Activated CD4-positive, alpha-beta T cell treated with anti-CD3 and anti-CD28 coated beads, Interleukin-2, amount 10 ng/mL, durations not matched to agents 7 days and 5 days (primary cell): Measurements from ENCODE around the gene DAD1. TPM values are rescaled to one million over a fixed set of nuclear protein-coding genes. Genes with fewer than 3 reads are reported as not detected.
"Not testable (repeated sequence)": the region's sequence is repeated elsewhere in the genome, so short reads cannot be mapped to it uniquely, and the experiment has no call there.

Source experiments
- CTCF ChIA-PET: fragments of 350-600 bp; sonication (Branson Sonifier 250); formaldehyde crosslinking; loops from one replicate; lab custom pipeline; 2021; ENCODE audit warnings: antibody characterized with exemption; lab: Charles Lee
- POLR2A ChIA-PET: fragments of 350-600 bp; sonication (Branson Sonifier 250); formaldehyde crosslinking; loops from one replicate; lab custom pipeline; 2021; ENCODE audit warnings: antibody characterized with exemption; lab: Charles Lee
- DNase-seq: peaks from one replicate; pipeline ENCODE4 v3.0.0-alpha.2; 2020
- H3K27ac Mint-ChIP-seq: one replicate; pipeline ENCODE4 v1.8.0; 2021; ENCODE audit warnings: mild to moderate bottlenecking, moderate library complexity, mixed read lengths
- H3K27me3 Mint-ChIP-seq: one replicate; pipeline ENCODE4 v1.8.0; 2021; ENCODE audit warnings: mixed read lengths
- H3K36me3 Mint-ChIP-seq: one replicate; pipeline ENCODE4 v1.8.0; 2021; ENCODE audit warnings: low read depth, mixed read lengths
- H3K4me1 Mint-ChIP-seq: one replicate; pipeline ENCODE4 v1.8.0; 2021; ENCODE audit warnings: mixed read lengths
- H3K4me3 Mint-ChIP-seq: one replicate; pipeline ENCODE4 v1.8.0; 2021; ENCODE audit warnings: mild to moderate bottlenecking, moderate library complexity, mixed read lengths
- H3K9me3 Mint-ChIP-seq: one replicate; pipeline ENCODE4 v1.8.0; 2021; ENCODE audit warnings: mixed read lengths
- total RNA-seq, 2 experiments: library from RNA; stranded (reverse); gene quantifications; one replicate each; pipeline ENCODE4 v1.2.3, GENCODE V29; 2021

The DAD1 gene
- total RNA-seq, 2 experiments from 2014 or later: 169 to 233 TPM

DNA sequence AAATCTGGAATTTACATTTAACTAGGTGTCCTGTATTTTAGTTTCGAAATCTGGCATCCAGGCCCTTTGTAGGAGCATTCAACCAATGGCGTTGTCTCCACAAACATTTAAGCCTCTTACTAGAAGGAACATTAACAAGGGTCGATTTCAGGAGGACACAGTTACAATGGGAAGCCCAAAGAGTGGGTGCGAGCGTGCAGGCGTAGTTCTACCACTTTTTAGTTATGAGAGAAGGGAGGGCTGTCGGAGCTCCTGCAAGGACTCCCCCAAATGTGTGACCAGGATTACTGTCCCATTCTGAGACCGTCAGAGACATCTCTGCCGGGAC, 8.7 kb upstream of the DAD1 start:
- H3K9me3 Mint-ChIP-seq: no peaks in the 10 kb centered on the region
- peaks cover 39% of the 10 kb centered on the region for H3K4me1 Mint-ChIP-seq
- ChIA-PET CTCF (interaction anchor here (0.8 to 3.4 kb wide), 8 partner anchors 10 to 389 kb away, joined by 3 to 28 read pairs (median 4); no protein-coding TSS in a partner anchor), POLR2A (no interaction called here)
- peaks cover 10% of the 10 kb centered on the region for H3K36me3 Mint-ChIP-seq
- peaks cover 4% of the 10 kb centered on the region for H3K27me3 Mint-ChIP-seq
- H3K27ac Mint-ChIP-seq: peak overlapping the region; percentile 73
- H3K4me3 Mint-ChIP-seq: peak overlapping the region; percentile 89
- no peak for DNase-seq

DNA sequence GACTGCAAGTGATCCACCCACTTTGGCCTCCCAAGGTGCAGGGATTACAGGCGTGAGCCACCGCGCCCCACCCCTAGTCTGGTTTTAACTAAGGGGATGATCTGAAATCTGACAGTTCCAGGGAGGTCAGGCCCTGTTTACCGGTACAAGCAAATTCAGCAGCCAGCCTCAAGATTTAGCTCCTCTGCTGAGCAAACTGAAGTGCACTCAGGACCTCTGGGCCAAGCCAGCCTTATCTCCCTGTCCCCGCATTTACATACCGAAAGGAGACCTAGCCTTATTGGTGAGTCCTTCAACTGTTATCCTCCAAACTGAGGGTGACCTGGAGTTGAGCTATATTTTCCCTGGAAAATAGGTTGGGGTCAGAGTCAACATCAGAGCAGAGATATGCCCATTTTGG, 8.2 kb upstream of the DAD1 start:
- Mint-ChIP-seq H3K27ac (no peak overlapping the region), H3K4me1 (peaks cover 39% of the 10 kb centered on the region), H3K27me3 (peaks cover 4% of the 10 kb centered on the region), H3K36me3 (peaks cover 5% of the 10 kb centered on the region), H3K4me3 (peak overlapping the region; percentile 89), H3K9me3 (no peaks in the 10 kb centered on the region)
- ChIA-PET POLR2A (no interaction called here), CTCF (interaction anchor here (0.6 to 3.4 kb wide), 7 partner anchors 13 to 389 kb away, joined by 3 to 28 read pairs (median 4); partner anchors contain the start of gene OR6J1)
- DNase-seq: no peak

DNA sequence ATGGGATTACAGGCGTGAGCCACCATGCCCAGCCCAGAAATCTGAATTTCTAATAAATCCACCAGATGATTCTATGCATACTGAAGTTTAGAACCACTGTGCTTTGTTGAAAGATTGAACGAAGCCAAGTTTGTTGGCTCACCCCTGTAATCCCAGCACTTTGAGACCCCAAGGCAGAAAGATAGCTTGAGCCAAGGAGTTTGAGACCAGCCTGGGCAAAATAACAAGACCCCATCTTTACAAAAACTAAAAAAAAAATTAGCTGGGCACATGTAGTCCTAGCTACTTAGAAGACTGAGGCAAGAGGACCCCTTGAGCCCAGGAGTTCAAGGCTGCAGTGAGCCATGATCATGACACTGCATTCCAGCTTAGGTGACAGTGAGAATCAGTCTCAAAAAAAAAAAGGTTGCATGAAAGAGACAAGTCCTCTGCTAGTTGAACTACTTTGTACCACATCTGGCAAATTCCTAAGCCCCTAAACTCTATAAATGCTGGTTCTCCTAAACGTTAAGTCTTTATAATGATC, 7.4 kb upstream of the DAD1 start:
- Mint-ChIP-seq H3K4me1 (peaks cover 33% of the 10 kb centered on the region), H3K4me3 (no peak overlapping the region), H3K27ac (no peak overlapping the region), H3K27me3 (peaks cover 4% of the 10 kb centered on the region), H3K36me3 (no peaks in the 10 kb centered on the region), H3K9me3 (no peaks in the 10 kb centered on the region)
- POLR2A ChIA-PET: no interaction called here
- DNase-seq: no peak
- CTCF ChIA-PET: interaction anchor here (0.6 to 3.4 kb wide), 3 partner anchors 26 to 47 kb away, joined by 3 to 28 read pairs (median 4); partner anchors contain the start of gene OR6J1

DNA sequence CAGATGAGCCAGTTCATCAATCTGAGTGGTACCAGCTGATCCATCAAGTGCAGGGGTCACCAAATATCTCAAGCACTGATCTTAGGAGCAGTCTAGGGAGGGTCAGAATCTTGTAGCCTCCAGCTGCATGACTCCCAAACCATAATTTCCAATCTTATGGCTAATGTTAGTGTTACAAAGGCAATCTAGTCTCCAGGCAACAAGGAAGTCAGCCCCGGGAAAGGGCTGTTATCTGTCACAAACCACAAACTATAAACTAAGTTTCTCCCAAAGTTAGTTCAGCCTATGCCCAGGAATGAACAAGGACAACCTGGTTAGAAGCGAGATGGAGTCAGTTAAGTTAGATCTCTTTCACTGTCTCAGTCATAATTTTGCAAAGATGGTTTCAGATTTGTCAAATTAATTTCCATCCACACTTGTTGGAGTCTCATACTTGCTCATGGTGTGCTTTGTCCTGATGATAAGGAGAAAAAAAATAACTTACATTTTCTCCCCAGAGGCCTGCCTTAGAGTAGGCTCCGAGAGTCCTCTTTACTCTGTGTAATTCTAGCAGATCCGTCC, 5.2 kb upstream of the DAD1 start:
- Mint-ChIP-seq H3K4me1 (peaks cover 40% of the 10 kb centered on the region), H3K36me3 (no peaks in the 10 kb centered on the region), H3K27me3 (peaks cover 4% of the 10 kb centered on the region), H3K27ac (no peak overlapping the region), H3K9me3 (no peaks in the 10 kb centered on the region), H3K4me3 (no peak overlapping the region)
- POLR2A ChIA-PET: no interaction called here
- no peak for DNase-seq
- CTCF ChIA-PET: interaction anchor here (0.5 to 2.6 kb wide), 9 partner anchors 10 to 342 kb away, joined by 3 to 14 read pairs (median 5); no protein-coding TSS in a partner anchor

DNA sequence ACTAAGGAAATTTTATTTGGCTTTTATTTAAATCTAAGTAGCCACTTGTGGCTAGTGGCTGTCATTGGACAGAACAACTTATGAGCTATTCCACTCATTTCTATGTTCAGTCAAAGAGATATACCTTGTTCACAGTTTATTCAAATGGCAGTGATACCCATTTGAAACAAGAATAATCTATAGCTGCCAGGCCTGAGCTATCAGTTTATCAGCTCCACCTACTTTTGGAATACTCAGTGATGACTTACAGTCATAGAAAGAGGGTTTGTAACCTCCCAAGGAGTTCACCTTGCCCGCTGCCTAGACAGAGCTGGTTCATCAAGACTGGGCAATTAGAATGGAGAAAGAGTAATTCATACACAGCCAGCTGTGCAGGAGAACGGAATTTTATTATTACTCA, 4.6 kb upstream of the DAD1 start:
- no peak for DNase-seq
- Mint-ChIP-seq H3K27me3 (peaks cover 4% of the 10 kb centered on the region), H3K9me3 (no peaks in the 10 kb centered on the region), H3K4me3 (no peak overlapping the region), H3K36me3 (no peaks in the 10 kb centered on the region), H3K27ac (no peak overlapping the region), H3K4me1 (peaks cover 34% of the 10 kb centered on the region)
- ChIA-PET POLR2A (no interaction called here), CTCF (interaction anchor here (0.8 to 2.6 kb wide), 5 partner anchors 12 to 337 kb away, joined by 3 to 14 read pairs (median 5); no protein-coding TSS in a partner anchor)

DNA sequence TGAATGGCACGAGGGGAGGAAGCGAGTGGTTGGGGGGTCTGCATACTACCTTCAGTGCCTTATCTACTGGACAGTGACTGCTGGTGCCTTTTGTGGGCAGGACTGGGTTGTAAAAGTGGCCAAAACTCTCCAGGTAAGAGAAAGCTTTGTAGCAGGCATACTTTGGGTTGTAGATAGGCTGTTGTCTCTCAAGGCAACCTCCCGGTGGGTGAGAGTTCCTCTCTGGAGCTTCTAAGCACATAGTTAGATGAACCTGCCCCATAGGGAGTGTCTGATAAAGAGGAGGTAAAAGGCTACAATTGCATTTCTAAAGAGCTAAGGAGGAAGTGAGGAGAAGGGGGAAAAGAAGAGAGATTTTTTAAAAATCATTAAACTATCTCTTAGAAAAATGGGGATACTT, 4.2 kb upstream of the DAD1 start:
- H3K27me3 Mint-ChIP-seq: peaks cover 4% of the 10 kb centered on the region
- H3K27ac Mint-ChIP-seq: no peak overlapping the region
- no peak overlapping the region for H3K4me3 Mint-ChIP-seq
- peaks cover 31% of the 10 kb centered on the region for H3K4me1 Mint-ChIP-seq
- peaks cover 3% of the 10 kb centered on the region for H3K36me3 Mint-ChIP-seq
- POLR2A ChIA-PET: interaction anchor here (0.6 kb wide), 1 partner anchor 501 kb away, joined by 3 read pairs; no protein-coding TSS in a partner anchor
- CTCF ChIA-PET: interaction anchor here (0.8 to 2.6 kb wide), 5 partner anchors 13 to 337 kb away, joined by 3 to 14 read pairs (median 5); no protein-coding TSS in a partner anchor
- no peaks in the 10 kb centered on the region for H3K9me3 Mint-ChIP-seq
- no peak for DNase-seq

DNA sequence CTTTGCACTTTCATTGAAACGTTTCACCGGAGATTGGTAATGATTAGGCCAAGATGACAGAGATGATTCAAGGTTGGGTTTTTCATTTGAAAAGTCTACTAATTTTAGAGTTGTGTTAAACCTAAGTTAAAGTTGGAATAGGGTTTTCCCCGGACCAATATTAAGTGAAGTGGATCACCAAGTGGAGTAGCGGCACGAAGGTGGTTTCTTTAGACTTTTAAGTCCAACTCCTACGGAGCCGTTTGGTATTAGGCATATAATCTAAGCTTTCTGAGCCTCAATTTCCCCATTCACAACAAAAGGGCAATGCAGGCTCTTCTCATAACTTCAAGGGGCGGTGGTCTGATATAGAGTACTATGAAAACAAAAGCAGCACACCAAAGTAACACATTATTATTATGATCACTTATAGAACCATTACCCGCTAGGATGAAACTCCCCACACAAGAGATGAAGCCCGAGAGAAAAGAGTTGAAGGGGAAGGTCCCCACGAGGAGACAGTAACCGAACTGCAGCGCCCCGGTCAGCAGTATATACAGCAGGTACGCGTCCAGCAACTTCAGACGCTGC, 413 bp downstream of the DAD1 start:
- no peaks in the 10 kb centered on the region for H3K9me3 Mint-ChIP-seq
- peaks cover 63% of the 10 kb centered on the region for H3K4me1 Mint-ChIP-seq
- H3K36me3 Mint-ChIP-seq: peaks cover 36% of the 10 kb centered on the region
- peak overlapping the region; percentile 98 for H3K27ac Mint-ChIP-seq
- H3K27me3 Mint-ChIP-seq: no peaks in the 10 kb centered on the region
- peak overlapping the region; percentile 95 for H3K4me3 Mint-ChIP-seq
- ChIA-PET CTCF (interaction anchor here (0.6 to 11.7 kb wide), 18 partner anchors 9 to 426 kb away, joined by 3 to 124 read pairs (median 4); partner anchors contain the start of genes ABHD4, OXA1L and REM2), POLR2A (interaction anchor here (0.5 to 1.3 kb wide), 5 partner anchors 19 to 466 kb away, joined by 3 to 4 read pairs (median 3); no protein-coding TSS in a partner anchor)
- no peak for DNase-seq

DNA sequence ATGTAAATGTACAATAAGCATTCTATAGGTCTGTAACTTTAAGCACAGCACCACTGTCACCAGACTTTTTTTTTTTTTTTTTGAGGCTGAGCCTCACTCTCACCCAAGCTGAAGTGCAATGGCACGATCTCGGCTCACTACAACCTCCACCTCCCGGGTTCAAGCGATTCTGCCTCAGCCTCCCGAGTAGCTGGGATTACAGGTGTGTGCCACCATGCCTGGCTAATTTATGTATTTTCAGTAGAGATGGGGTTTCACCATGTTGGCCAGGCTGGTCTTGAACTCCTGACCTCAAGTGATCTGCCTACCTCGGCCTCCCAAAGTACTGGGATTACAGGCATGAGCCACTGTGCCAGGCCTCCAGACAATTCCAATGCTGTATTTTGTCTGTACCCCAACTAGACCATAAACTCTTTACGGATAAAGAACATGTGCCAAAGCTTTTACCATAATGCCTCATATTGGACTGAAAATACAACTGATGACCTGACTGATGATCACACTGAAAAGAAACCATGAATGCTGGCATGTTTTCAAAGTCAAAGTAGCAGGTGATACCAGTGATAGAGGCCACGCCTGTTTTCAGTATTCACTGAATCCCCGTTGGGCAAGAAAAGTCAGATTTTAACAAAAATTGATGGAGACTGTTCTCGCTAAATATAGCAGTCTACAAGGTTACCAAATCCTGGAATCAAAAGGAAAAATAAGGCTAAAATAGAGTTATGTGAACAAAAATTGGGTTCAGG, 1.2 kb downstream of the DAD1 start:
- peak overlapping the region; percentile 95 for H3K4me3 Mint-ChIP-seq
- CTCF ChIA-PET: interaction anchor here (1.0 to 11.7 kb wide), 8 partner anchors 11 to 260 kb away, joined by 3 to 124 read pairs (median 4); partner anchors contain the start of genes ABHD4 and OXA1L
- peaks cover 43% of the 10 kb centered on the region for H3K36me3 Mint-ChIP-seq
- peaks cover 71% of the 10 kb centered on the region for H3K4me1 Mint-ChIP-seq
- H3K27ac Mint-ChIP-seq: peak overlapping the region; percentile 98
- DNase-seq: peak; percentile 44
- POLR2A ChIA-PET: interaction anchor here (0.5 to 0.7 kb wide), 2 partner anchors 30 to 465 kb away, joined by 3 to 4 read pairs; no protein-coding TSS in a partner anchor
- not testable (repeated sequence) for H3K9me3 Mint-ChIP-seq, H3K27me3 Mint-ChIP-seq

DNA sequence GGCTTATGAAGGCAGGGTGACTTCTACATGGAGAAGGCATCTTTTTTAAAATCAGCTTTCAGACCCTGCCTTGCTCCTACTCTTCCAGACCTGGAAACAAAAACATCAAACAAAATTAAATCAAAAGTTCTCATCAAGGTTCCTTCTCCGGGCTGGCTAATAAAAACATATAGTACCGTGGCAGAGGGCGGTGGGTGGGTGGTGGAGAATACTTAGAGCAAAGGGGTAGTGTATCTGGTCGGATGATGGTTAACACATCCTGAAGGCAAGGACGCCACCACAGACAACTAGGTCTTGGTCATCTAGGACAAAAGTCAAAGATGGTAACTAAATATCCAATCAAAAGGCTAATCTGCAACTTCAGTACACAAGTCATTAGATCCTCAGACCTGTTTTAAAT, 1.8 kb downstream of the DAD1 start:
- peaks cover 76% of the 10 kb centered on the region for H3K4me1 Mint-ChIP-seq
- DNase-seq: no peak
- peaks cover 43% of the 10 kb centered on the region for H3K36me3 Mint-ChIP-seq
- no peaks in the 10 kb centered on the region for H3K9me3 Mint-ChIP-seq
- peak overlapping the region; percentile 98 for H3K27ac Mint-ChIP-seq
- POLR2A ChIA-PET: interaction anchor here (0.7 kb wide), 1 partner anchor 267 kb away, joined by 3 read pairs; no protein-coding TSS in a partner anchor
- no peaks in the 10 kb centered on the region for H3K27me3 Mint-ChIP-seq
- CTCF ChIA-PET: interaction anchor here (6.9 to 11.7 kb wide), 2 partner anchors 15 to 31 kb away, joined by 32 to 124 read pairs; no protein-coding TSS in a partner anchor
- peak overlapping the region; percentile 95 for H3K4me3 Mint-ChIP-seq

DNA sequence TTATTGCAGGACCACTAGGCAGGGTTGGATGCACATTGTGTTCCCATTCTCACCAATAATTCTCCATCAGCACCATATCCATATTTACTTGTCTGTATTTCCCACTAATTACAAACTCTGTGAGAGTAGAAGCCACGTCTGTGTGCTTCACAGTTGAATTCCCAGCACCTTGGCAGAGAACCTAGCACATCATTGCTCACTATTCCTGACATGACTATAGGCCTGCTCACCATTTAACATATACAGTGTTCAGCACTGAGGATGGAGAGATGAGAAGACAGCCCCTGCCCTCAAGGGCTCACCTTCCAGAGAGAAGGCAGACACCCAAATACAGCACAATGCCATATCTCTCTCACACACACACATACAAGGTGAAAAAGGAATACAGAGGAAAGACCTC, 5.0 kb downstream of the DAD1 start:
- POLR2A ChIA-PET: no interaction called here
- no peaks in the 10 kb centered on the region for H3K27me3 Mint-ChIP-seq
- no peaks in the 10 kb centered on the region for H3K9me3 Mint-ChIP-seq
- peaks cover 58% of the 10 kb centered on the region for H3K36me3 Mint-ChIP-seq
- H3K4me1 Mint-ChIP-seq: peaks cover 73% of the 10 kb centered on the region
- CTCF ChIA-PET: interaction anchor here (0.9 to 11.7 kb wide), 6 partner anchors 12 to 316 kb away, joined by 3 to 124 read pairs (median 4); no protein-coding TSS in a partner anchor
- peak overlapping the region; percentile 80 for H3K27ac Mint-ChIP-seq
- H3K4me3 Mint-ChIP-seq: peak overlapping the region; percentile 22
- DNase-seq: no peak

DNA sequence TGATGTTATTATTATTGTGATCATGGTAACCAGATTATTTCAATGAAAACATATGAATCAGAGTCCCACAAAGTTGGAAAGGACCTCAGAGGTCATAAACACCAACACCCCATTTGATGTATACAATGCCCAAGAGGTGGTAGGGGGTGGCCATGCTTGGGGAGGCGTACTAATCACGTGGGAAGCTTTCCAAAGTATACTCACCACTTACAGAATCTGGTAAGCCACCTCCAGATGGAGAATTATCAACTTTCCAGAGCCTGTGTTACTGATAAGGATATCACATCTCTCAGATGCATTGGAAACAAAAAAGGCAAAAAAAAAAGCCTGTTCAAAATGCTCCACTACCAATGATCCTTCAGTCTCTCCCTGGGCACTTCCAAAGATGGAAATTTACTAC, 8.4 kb downstream of the DAD1 start:
- no peak for DNase-seq
- Mint-ChIP-seq H3K4me3 (no peak overlapping the region), H3K27me3 (no peaks in the 10 kb centered on the region), H3K9me3 (no peaks in the 10 kb centered on the region), H3K27ac (no peak overlapping the region), H3K36me3 (peaks cover 59% of the 10 kb centered on the region), H3K4me1 (peaks cover 76% of the 10 kb centered on the region)
- ChIA-PET CTCF (interaction anchor here (1.0 to 11.7 kb wide), 3 partner anchors 9 to 17 kb away, joined by 3 to 124 read pairs (median 5); partner anchors contain the start of genes ABHD4 and DAD1), POLR2A (no interaction called here)

DNA sequence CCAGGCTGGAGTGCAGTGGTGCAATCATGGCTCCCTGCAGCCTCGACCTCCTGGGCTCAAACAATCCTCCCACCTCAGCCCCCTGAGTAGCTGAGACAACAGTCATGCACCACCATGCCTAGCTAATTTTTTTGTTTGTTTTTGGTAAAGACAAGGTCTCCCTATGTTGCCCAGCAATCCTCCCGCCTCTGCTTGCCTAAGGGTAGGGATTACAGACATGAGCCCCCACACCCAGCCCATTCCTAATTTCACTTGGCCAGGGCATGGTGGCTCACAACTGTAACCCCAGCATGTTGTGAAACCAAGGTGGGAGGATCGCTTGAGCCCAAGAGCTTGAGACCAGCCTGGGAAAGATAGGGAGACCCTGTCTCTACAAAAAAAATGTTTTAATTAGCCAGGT, 9.1 kb downstream of the DAD1 start:
- Mint-ChIP-seq H3K4me3 (no peak overlapping the region), H3K27me3 (no peaks in the 10 kb centered on the region), H3K9me3 (no peaks in the 10 kb centered on the region), H3K27ac (no peak overlapping the region), H3K36me3 (peaks cover 59% of the 10 kb centered on the region), H3K4me1 (peaks cover 69% of the 10 kb centered on the region)
- ChIA-PET CTCF (interaction anchor here (1.5 kb wide), 1 partner anchor 10 kb away, joined by 5 read pairs; the partner anchor contains the start of gene DAD1), POLR2A (no interaction called here)
- DNase-seq: no peak
